MCF 10A (cell line): Measurements from ENCODE around the gene L3MBTL4. TPM values are rescaled to one million over a fixed set of nuclear protein-coding genes. Genes with fewer than 3 reads are reported as not detected.

Source experiments
- BruUV-seq: library from RNA; stranded (reverse); fragments of 400-500 nt; replicated peaks from 2 replicates; lab custom pipeline; 2021; lab: Mats Ljungman, UMichigan
- CTCF ChIA-PET: fragments of 300-600 bp; sonication (Branson Sonifier 250); formaldehyde crosslinking; extraction: SDS; loops from one replicate; lab custom pipeline; 2021; ENCODE audit warnings: antibody characterized with exemption, inconsistent platforms; lab: Yijun Ruan, JAX
- POLR2A ChIA-PET: fragments of 300-600, 350-650 bp; sonication (Branson Sonifier 250); formaldehyde crosslinking; extraction: SDS; loops from one replicate; lab custom pipeline; 2020; ENCODE audit warnings: antibody characterized with exemption, inconsistent platforms; lab: Yijun Ruan, JAX
- DNase-seq: peaks from one replicate; pipeline ENCODE4 v3.0.0-alpha.2; 2018; ENCODE audit not compliant: unreplicated experiment
- H3K27ac Mint-ChIP-seq: one replicate; pipeline ENCODE4 v1.8.0; 2022; ENCODE audit warnings: mild to moderate bottlenecking, low read depth, mixed read lengths; ENCODE audit not compliant: unreplicated experiment
- H3K27me3 Mint-ChIP-seq: one replicate; pipeline ENCODE4 v1.8.0; 2022; ENCODE audit warnings: mixed read lengths; ENCODE audit not compliant: insufficient read depth, unreplicated experiment
- H3K36me3 Mint-ChIP-seq: one replicate; pipeline ENCODE4 v1.8.0; 2022; ENCODE audit warnings: mild to moderate bottlenecking, moderate library complexity, mixed read lengths; ENCODE audit not compliant: insufficient read depth, unreplicated experiment
- H3K4me1 Mint-ChIP-seq: one replicate; pipeline ENCODE4 v1.8.0; 2022; ENCODE audit warnings: mixed read lengths; ENCODE audit not compliant: insufficient read depth, unreplicated experiment
- H3K4me3 Mint-ChIP-seq: one replicate; pipeline ENCODE4 v1.8.0; 2022; ENCODE audit warnings: mild to moderate bottlenecking, moderate library complexity, mixed read lengths; ENCODE audit not compliant: unreplicated experiment
- H3K9me3 Mint-ChIP-seq: one replicate; pipeline ENCODE4 v1.8.0; 2022; ENCODE audit warnings: mixed read lengths; ENCODE audit not compliant: unreplicated experiment
- CTCF ChIP-seq: fragments of 200-600 bp; IDR thresholded peaks from one replicate; pipeline ENCODE4 v1.8.0; 2022; ENCODE audit warnings: antibody characterized with exemption, mild to moderate bottlenecking; ENCODE audit not compliant: unreplicated experiment
- intact Hi-C: fragments of 100-400 bp; cut with micrococcal nuclease; formaldehyde crosslinking; loops from 2 replicates; pipeline ENCODE4 v1.14.1; 2022
- total RNA-seq: library from RNA; stranded (reverse); gene quantifications from 2 replicates; pipeline ENCODE4 v1.2.3, GENCODE V29; 2022

L3MBTL4 gene
- total RNA-seq, 1 experiment from 2014 or later: not detected

GRCh38 chr18:6444466-6445228 lies 29.9 kb upstream of the L3MBTL4 start:
- no peak for DNase-seq
- BruUV-seq: no TSS peak
- ChIA-PET CTCF (interaction anchor here (0.6 kb wide), 1 partner anchor 283 kb away, joined by 5 read pairs; no protein-coding TSS in a partner anchor), POLR2A (no interaction called here)
- Mint-ChIP-seq H3K4me3 (no peak overlapping the region), H3K9me3 (no peaks in the 10 kb centered on the region), H3K27me3 (no peaks in the 10 kb centered on the region), H3K36me3 (no peaks in the 10 kb centered on the region), H3K27ac (no peak overlapping the region), H3K4me1 (no peaks in the 10 kb centered on the region)
- TF ChIP-seq CTCF: no peak
- intact Hi-C loops: no loop called here

- no peak for DNase-seq
- no peak overlapping the region for H3K27ac Mint-ChIP-seq
- BruUV-seq: no TSS peak
- no peaks in the 10 kb centered on the region for H3K27me3 Mint-ChIP-seq
- ChIA-PET POLR2A (no interaction called here), CTCF (no interaction called here)
- no peaks in the 10 kb centered on the region for H3K9me3 Mint-ChIP-seq
- H3K4me1 Mint-ChIP-seq: no peaks in the 10 kb centered on the region
- no peaks in the 10 kb centered on the region for H3K36me3 Mint-ChIP-seq
- intact Hi-C loops: no loop called here
- TF ChIP-seq CTCF: no peak
- no peak overlapping the region for H3K4me3 Mint-ChIP-seq
These were observed 26.5 kb upstream of the L3MBTL4 start for GRCh38 chr18:6441200-6441599.

GRCh38 chr18:6437937-6438818 lies 23.5 kb upstream of the L3MBTL4 start:
- BruUV-seq: no TSS peak

More at GRCh38 chr18:6437937-6438818, 23.5 kb upstream of the L3MBTL4 start:
- no peak for DNase-seq
- no peaks in the 10 kb centered on the region for H3K27me3 Mint-ChIP-seq
- no peak overlapping the region for H3K27ac Mint-ChIP-seq
- intact Hi-C loops: no loop called here
- no peak for TF ChIP-seq CTCF
- ChIA-PET POLR2A (no interaction called here), CTCF (no interaction called here)
- H3K36me3 Mint-ChIP-seq: no peaks in the 10 kb centered on the region
- H3K9me3 Mint-ChIP-seq: no peaks in the 10 kb centered on the region
- no peaks in the 10 kb centered on the region for H3K4me1 Mint-ChIP-seq
- H3K4me3 Mint-ChIP-seq: no peak overlapping the region
